CD4-positive, alpha-beta T cell treated with Interleukin-17A for 4 hours (primary cell): Measurements from ENCODE around the gene C10orf90.
"Not testable (repeated sequence)": the region's sequence is repeated elsewhere in the genome, so short reads cannot be mapped to it uniquely, and the experiment has no call there.

Experiments
- DNase-seq: peaks from one replicate; pipeline ENCODE4 v3.0.0-alpha.2; 2020; ENCODE audit warnings: mixed read lengths

The C10orf90 gene

DNA sequence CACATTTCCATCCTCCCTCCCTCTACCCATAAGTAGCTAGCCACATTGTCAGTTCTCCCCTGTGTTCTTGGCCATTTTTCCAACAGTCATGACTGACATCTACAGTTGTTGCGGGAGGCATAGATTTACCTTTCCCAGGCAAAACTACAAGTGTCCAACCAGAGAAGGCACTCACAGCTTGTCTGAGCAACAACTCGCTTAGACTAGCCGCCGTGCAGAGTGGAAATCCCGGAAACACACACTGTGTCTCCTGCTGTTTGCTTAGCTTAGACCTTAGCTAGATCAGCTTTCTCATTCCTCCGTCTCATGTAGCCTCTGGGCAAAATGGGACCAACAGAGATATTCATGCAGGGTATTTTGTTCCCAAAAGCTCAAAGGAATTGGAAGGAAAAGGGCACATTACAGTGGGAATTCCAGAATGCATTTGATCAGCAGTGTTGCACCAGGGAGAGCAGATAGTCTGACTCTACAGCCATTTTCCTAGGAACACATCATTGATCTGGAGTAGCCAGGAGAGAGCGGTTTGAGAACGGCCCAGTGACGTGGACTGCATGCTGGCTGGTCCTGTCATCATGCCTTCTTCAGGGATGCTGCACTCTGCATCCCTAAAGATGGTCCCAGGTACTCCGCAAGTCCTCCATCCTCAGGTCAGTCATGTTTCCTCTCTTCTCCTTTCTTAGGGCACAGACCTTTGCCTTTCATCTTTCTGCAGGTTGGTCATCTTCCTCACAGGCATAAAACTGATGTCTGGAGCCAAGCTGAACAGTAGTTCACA lies 89.4 kb downstream of the C10orf90 start:
- no peak for DNase-seq

DNA sequence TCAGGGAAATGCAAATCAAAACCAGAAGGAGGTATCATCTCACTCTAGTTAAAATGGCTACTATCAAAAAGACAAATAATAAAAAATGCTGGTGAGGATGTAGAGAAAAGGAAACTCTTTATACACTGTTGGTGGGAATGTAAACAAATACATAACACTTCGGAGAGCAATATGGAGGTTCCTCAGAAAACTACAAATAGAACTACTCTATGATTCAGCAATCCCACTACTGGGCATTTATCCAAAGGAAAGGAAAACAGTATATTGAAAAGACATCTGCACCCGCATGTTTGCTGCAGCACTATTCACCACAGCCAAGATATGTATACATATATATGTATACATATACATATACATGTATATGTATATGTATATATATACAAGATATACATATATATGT lies 94.2 kb downstream of the C10orf90 start:
- no peak for DNase-seq

DNA sequence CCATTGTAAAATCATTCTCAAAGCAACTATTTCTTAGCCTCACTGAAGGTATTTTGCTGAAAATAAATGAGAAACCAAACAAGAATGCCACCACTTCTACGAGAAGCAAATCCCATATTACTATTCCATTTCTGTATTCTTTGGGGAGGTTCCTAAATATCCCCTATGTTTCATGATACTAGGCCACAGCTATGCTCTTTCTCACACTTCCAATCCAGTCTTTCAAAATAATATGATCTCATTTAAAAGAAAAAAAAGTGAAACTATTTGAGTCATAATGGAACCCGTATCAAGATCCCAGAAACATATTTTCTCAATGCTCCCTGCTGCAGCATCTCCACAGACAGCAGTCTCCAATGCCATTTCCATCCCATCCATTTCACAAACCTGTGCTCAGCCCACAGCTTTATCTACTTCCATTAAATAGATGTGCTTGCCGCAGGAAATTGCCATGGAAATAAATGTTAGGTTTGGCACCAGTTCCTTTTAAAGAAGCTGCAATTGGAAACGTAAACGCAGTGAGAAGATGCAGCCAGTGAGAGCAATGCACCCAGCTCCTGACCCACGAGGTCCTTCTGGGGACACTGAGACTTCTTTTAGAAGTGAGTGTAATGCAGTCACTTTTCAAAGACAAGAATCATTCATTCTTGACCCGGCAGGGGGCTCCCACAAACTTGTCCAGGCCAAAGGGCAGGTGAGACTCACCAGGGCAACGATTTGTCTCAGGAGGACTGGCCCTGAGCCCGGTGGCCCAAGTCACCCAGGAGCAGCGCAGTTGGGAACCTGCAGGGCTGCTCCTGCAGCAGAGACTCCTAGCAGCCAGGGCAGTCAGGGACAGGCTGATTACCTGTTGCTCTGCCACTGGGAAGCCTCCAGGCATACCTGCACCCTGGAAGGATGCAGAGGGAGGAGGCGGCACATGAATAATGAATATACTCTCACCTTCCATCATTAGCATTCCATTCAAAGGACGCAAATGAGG lies 99.6 kb downstream of the C10orf90 start:
- no peak for DNase-seq

DNA sequence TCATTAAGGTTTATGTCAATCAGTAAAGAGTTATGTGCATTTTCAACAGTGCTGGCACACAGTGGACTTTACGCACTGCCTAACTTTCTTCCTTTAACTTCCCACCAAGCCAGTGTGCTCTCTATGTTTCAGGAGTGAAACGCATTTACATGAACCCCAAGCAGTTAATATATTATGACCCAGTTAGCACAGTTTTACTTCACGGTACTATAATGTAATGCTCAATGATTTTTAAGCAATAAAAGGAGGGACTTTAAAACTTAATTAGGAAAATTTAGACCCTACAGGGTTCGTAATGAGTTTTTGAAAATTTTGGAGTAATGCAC lies 100.3 kb downstream of the C10orf90 start:
- DNase-seq: no peak

DNA sequence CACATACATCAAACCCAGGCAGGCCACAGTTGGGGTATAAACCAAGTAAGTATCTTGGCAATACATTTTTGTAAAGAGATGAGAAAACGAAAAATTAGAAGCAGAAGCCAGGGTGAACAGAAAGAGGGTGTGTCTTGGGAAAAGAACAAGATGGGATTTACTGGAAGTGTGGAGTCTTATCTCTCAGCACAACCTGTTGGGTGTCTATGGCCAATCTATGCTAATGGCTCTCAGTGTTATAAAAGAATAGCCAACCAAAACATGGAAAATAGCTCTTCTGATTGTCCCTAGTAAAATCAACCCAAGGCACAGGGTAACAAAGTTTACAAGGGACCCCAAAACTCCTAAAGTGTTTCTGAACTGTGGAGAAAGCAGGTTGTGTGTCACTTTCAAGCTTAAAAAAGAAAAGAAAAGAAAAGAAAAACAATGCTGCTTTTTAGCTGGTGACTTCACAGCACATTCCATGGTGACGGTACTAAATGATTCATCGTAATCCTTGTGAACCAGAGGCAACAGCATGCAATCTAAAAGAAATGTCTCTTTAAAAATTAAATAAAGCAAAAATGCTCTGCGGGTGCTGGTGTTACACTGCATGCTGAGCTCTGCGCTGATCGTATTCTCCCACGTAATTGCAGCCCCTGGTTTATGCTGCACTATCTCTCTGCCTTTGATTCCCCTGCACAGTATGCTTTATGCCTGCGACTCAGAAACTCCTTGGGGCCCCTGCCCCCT lies 100.8 kb downstream of the C10orf90 start:
- no peak for DNase-seq

DNA sequence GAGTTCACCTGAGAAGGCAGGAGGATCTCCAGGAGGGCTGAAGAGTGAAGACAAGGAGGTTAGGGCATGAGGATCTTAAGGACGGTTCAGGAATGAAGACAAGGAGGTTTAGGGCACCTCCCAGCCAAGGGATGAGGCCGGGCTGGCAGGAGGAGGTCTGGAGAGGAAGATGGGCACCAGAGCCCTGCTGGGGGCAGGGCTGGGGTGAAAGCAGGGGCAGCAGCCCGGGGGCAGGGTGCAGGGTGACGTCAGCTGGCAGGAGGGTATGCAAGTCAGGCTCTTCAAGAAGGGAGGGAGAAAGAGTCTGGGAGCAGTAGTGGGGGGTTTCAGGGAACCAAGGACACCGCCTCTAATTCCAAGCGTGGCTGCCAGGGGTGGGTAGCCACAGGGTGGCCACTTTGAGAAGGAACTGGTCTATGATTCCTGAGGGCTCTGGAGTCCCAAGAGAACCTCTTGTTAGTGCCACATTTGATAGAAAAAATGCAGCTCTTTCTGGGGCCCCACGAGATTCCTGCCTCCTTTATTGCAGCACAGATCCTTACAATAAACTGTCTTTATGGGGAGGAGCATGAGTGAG lies 101.6 kb downstream of the C10orf90 start:
- no peak for DNase-seq

DNA sequence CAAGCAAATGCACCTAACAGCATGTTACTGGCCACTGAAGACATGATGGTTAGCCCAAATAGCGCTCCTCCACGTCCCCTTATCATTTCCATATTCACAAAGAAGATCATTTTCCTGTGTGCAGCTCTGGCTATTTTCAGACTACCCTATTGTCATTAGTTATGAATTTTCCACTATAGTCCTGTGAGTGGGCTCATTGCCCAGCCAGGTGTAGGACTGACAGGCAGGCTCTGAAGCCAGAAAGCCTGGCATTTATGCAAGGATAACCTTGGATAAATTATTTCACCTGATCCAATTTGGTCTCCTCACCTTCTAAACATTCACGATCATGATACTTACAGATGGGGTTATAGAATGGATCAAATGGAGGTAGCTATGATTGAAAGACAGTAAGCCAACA lies 104.6 kb downstream of the C10orf90 start:
- DNase-seq: no peak

DNA sequence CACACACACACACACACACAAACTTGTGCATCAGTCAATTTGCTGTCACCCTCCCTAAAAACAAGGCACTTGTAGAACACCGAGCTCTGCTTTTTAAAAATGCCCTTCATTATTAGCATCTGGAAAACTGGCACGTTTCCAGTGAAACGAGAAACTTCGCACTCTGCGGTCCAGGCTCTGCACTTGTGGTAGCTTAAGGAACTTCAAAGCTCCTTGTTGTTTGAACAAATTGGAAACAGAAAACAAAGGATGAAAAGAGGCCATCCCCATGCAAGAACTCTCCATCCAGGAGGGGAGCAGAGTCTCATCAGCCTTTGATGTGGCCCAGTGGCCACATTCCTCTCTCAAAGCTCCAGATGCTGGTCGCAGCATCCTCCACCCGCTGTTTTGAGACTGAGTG lies 105.1 kb downstream of the C10orf90 start:
- DNase-seq: no peak

DNA sequence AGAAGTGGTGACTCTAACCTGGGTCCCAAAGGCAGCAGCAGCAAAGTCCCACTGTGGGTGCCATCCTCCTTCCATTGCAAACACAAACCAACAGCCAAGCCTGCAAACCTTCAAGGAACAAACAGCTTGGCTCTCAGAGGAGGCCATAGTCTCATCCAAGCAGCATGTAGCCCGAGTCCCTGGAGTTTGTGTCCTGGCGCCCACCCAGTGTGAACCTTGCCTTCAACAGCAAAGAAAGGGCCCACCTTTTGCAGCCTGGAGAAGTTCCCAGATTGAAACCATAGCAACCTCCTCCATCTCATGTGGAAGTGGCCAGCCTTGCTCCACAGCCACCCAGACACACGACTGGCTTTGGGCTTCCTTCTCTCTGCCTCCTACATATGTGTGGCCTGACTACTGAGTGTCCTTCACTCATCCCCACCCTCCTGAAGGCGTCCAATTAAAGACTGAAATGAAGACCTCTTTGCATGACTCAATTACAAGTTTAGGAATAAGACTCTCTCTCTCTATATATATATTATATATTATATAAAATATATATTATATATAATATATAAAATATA lies 106.1 kb downstream of the C10orf90 start:
- no peak for DNase-seq

DNA sequence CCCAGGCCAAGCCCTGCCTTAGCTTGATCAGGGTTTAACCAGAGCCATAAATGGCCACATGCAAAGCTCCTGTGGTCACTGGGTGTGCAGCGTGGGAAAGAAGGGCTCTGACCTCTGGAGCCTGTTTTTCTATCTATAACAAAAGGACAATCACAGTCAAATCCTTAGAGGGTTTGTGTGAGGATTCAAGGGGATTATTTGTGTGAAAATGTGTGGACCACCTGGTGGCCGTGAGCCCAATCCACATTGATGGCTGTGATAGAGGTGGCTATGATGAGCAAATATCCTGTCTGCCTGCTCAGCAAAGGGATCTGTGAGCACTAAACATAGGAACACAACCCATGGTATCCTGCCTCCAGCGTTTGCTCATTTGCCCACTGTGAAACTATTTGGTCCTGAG lies 107.1 kb downstream of the C10orf90 start:
- no peak for DNase-seq

DNA sequence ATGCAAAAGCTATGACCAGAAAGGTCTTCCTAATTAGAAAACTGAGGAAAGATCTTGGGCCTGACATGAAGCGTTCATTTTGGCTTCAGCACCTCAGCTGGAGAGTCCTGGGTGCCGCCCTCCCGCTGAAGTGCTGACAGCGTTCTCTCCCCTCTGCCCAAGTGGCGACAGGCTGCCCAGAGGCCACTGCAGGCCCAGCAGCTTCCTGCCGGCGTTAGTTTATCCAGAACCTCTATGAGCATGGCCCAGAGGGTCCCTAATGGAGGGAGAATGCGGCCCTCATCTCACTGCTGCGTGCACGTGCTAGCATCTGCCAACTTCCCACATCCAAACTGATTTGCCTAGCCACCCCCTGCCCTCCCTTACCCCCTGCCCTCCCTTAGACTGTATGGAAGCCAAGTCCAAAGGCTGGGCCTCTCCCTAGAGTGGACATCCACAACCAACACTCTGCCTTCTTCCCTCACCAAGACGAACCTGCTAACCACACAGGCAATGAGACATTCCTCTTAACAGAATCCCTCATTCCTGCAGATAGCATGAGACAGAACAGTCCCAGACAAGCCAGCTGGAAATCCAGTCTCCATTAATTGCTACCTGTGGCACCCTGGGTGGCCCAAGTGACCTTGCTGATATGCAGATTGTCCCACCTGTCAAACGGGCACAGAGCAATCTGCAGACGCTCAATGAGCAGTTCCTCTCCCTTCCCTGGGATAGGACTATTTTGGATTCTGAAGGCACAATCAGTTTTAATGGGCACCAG lies 108.4 kb downstream of the C10orf90 start:
- DNase-seq: no peak

DNA sequence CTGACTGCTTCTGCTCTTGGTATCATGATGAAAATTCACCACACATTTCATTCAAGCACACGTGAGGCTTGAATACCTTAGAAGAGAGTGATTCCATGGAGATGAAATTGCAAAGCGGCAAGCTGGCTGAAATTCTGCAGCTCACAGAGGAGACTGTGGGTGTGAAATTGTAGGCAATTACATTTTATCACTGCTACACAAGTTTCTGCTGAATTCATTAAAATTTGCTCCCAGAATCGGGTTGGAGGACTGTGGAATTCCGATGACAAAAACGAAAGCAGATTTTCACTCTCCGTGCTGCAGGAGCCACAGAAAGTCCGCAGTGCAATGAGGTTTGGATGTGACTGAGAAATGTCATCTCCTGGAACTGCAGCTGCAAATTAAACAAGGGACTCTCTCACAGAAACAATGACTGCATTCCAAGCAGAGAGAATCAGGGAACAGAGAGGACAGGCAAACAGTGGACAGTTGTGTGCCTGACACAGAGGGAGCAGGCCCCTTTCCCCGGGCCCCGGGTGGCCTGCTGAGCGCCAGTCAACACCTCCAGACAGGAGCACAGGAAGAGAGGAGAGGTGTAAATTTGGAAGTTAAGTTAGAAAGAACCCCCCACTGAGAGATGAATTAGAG lies 109.1 kb downstream of the C10orf90 start:
- DNase-seq: no peak

DNA sequence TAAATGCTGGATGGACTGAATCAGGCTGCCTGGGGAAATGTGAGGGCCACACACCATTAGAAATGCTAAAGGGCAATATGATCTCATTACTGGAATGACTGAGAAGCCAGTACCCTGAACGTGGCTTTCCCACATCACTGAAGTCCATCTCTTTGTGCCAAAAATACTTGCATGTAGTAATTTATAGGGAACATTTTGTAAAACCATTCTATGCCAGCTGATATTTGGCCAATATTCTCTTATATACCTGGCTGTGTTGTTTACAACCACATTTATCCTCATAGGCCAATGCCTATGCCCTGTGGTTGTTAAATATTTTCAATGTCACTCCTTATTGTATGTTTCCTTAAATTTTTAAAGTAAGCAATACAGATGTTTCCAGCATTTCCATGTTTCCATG lies 111.6 kb downstream of the C10orf90 start:
- no peak for DNase-seq

DNA sequence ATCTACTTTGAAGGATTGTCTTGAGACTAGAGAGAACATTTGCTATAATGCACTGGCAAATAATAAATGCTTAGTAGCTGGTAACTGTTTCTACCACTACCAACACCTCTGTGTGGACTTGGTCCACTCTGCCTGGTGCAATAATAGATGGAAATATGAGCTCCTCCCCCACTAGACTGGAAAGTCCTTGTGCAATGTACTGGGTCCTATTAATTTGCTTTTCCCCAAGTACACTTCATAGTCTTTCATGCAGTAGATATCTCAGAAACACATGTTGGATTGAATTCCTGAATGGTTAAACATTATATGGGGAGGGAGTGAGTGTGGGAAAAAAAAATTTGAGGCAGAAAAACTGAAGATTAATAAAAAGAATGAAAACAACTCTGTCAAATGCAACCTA lies 119.3 kb downstream of the C10orf90 start:
- DNase-seq: no peak

DNA sequence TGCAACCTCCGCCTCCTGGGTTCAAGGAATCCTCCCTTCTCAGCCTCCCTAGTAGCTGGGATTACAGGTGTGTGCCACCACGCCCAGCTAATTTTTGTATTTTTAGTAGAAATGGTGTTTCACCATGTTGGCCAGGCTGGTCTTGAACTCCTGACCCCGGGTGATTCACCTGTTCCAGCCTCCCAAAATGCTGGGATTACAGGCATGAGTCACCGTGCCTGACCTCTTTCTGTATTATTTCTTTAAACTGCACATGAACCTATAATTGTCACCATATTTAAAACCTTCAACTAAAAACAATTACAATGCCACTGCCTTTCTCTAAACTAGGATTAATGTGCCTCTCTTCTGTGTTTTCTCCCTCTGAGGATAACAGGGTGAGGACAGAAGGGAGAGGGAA lies 119.9 kb downstream of the C10orf90 start:
- DNase-seq: not testable (repeated sequence)

DNA sequence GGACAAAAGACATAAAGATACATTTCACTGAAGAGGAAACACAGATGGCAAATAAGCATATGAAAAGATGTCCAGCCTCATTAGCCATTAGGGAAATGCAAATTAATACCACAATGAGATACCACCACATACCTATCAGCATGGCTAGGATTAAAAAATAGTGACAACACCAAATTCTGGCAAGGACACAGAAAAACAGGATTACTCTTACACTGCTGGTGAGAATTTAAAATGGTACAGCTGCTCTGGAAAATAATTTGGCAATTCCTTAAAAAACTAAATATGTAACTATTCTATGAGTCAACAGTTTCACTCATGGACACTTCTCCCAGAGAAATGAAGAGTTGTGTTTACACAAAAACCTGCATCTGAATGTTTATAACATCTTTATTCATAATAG lies 121.1 kb downstream of the C10orf90 start:
- DNase-seq: no peak

DNA sequence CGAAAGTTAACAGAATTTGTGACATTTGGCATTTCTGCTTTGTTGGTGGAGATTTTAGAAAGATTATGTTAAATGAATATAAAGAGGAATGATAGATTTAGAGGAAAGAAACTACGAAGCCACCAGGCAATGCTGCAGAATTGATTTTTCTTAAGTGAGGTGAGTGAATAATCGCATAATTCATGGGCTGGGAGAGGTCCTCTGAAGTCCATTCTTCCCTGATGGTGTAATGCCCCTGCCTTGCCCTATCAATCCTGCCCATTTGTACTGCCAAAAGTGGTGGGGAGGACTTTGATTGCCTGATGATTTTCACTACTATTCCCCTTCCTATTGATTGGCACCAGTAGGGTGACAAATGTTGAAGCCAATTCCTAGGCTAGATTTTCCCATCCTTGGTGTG lies 125.9 kb downstream of the C10orf90 start:
- DNase-seq: no peak

DNA sequence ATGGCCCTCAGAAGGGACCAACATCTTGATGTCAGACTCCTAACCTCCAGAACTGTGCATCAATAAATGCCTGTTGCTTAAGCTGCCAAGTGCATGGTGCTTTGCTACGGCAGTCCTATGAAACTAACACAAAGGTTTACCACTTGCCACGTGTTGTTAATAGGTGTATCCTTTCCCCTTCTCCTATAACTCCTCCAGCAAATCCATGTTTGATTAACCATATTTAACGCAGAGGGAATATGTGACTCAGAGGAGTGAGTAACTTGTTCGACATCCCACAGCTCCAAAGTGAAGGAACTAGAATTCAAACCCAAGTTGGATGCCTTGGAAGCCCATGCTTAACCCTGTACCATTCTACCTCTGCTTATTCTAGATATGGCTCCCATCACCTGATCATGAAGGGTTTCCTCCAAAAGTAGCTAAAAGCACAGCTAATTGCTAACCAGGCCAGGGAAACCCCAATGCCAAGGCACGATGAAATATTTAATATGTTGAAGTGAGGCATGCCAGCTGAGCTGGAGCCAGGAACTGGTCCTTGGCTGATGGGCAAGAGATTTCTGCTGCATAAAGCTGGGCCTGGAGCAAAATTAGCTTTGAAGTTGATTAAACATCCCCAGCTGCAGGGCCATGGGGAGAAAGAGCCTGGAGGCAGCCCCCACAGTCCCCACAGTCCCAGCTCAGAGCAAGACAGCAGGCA lies 131.9 kb downstream of the C10orf90 start:
- DNase-seq: no peak

DNA sequence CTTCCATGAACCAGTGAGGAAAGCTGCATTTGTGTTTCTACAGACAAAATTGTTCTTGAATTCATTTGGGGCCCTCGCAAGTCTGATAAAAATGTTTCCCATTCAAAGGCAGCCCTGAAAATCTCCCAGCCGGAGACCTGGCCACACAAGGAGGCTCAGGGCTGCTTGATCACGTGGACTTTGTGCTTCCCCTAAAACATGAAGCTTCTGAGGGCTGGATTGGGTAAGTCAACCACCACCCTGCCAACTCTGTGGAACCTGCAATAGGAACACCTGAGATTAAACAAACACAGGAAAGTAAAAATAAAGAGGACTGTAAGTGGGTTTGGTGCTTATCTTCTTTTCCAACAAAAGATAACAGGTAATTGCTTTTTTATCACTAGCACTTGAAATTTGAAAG lies 133.8 kb downstream of the C10orf90 start:
- no peak for DNase-seq

DNA sequence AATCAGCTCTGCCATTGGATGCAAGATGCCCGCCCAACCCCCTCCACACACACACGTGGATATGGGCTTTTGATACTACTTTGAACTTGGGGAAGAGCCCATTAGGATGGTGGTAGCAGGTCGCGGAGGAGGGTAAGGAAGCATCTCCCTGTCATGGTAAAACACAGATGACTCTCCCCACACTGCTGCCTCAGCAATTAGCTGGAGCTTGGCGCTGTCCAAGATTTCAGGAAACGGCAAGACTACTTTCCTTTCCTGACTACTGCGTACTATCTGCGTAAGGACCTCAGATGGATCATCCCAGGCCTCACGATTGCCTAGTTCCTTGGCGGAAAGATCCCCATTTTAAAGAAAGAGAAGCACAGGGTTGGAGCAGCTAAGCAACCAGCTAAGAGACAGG lies 134.3 kb downstream of the C10orf90 start:
- DNase-seq: no peak

DNA sequence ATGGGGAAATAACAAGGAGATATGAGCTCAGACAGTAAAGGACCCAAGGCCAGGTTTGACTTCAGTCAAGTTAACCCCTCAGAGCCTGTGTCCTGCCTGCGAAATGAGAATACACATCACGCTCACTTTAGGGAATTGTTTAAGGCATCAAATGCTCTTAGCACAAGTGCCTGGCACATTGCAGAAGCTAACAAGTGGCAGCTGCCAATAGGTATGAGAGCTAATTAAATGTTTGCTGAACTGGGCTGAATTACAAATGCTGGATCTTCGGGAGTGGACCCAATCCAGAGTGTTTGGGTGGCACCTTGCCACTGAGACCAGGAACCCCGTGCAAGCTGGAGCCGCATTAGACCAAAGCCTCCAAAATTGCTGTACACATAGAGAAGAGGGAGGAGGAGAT lies 136.8 kb downstream of the C10orf90 start:
- no peak for DNase-seq
